ENCODE data around the gene TRIML1.

The TRIML1 gene

GRCh38 chr4:188110741-188111471, 28.3 kb upstream of the TRIML1 start:
- no peaks in the 10 kb centered on the region for H3K27me3 ChIP-seq (ENCODE audit: insufficient read depth, low read length, poor library complexity, severe bottlenecking)
- H2AFZ ChIP-seq (ENCODE audit: low read length) = no peak overlapping the region
- no peak overlapping the region for H3K4me3 ChIP-seq (ENCODE audit: low read length, poor library complexity, severe bottlenecking)
- no peak overlapping the region for H3K4me2 ChIP-seq (ENCODE audit: low read depth, low read length, poor library complexity, severe bottlenecking)
- H3K79me2 ChIP-seq (ENCODE audit: insufficient read depth, low read length) = no peaks in the 10 kb centered on the region
- no peak for TF ChIP-seq EZH2phosphoT487 (IDR thresholded peaks at IDR 0.05; ENCODE audit: borderline replicate concordance)
- no peak for TF ChIP-seq CTCF (conservative IDR thresholded peaks at IDR 0.05; ENCODE audit: low read length)
- no peaks in the 10 kb centered on the region for H3K4me1 ChIP-seq (ENCODE audit: insufficient read depth, low read length, poor library complexity, severe bottlenecking)
- peaks cover 9% of the 10 kb centered on the region; the same call in 1 of the 2 replicates for H3K9me3 ChIP-seq (ENCODE audit: insufficient read depth, low read depth, low read length)
- no peaks in the 10 kb centered on the region for H3K36me3 ChIP-seq (ENCODE audit: insufficient read depth, low read length)
- no peaks in the 10 kb centered on the region for H3K9me2 ChIP-seq (replicated peaks; ENCODE audit: low read depth, low read length)
- no peaks in the 10 kb centered on the region for H3F3A ChIP-seq (ENCODE audit: low read depth)
- no peak overlapping the region for H3K9ac ChIP-seq (ENCODE audit: low read depth, low read length, poor library complexity, severe bottlenecking)
- no peaks in the 10 kb centered on the region for H4K20me1 ChIP-seq (ENCODE audit: insufficient read depth, low read length, poor library complexity, severe bottlenecking)

DNA sequence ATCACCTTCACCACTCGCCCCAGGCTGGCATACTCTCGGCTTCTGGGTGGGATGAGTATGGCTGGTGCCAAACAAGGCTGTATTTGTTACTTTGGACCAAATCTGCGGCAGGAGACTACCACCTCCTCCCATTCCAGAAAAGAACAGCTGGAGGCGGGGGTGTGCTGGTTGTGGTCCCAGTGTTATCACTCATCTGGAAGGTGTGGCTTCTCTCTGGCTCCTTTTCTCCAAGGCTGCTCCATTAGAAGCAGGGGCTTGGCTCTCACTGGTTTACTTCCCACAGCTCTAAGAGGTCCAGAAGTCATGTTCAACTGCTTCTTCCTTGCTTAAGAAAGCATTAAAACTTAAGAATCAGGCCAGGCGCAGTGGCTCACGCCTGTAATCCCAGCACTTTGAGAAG, 27.3 kb upstream of the TRIML1 start:
- no peaks in the 10 kb centered on the region for H3K4me1 ChIP-seq (ENCODE audit: insufficient read depth, low read length, poor library complexity, severe bottlenecking)
- H3K36me3 ChIP-seq (ENCODE audit: insufficient read depth, low read length) = no peaks in the 10 kb centered on the region
- peaks cover 9% of the 10 kb centered on the region; the same call in 1 of the 2 replicates for H3K9me3 ChIP-seq (ENCODE audit: insufficient read depth, low read depth, low read length)
- H3K9me2 ChIP-seq (replicated peaks; ENCODE audit: low read depth, low read length) = no peaks in the 10 kb centered on the region
- no peaks in the 10 kb centered on the region for H3K79me2 ChIP-seq (ENCODE audit: insufficient read depth, low read length)
- TF ChIP-seq EZH2phosphoT487 (IDR thresholded peaks at IDR 0.05; ENCODE audit: borderline replicate concordance) (no peak), CTCF (conservative IDR thresholded peaks at IDR 0.05; ENCODE audit: low read length) (no peak)
- H3K9ac ChIP-seq (ENCODE audit: low read depth, low read length, poor library complexity, severe bottlenecking) = no peak overlapping the region
- no peak overlapping the region for H3K4me3 ChIP-seq (ENCODE audit: low read length, poor library complexity, severe bottlenecking)
- H3F3A ChIP-seq (ENCODE audit: low read depth) = no peaks in the 10 kb centered on the region
- H3K27me3 ChIP-seq (ENCODE audit: insufficient read depth, low read length, poor library complexity, severe bottlenecking) = no peaks in the 10 kb centered on the region
- no peaks in the 10 kb centered on the region for H4K20me1 ChIP-seq (ENCODE audit: insufficient read depth, low read length, poor library complexity, severe bottlenecking)
- H2AFZ ChIP-seq (ENCODE audit: low read length) = no peak overlapping the region
- H3K4me2 ChIP-seq (ENCODE audit: low read depth, low read length, poor library complexity, severe bottlenecking) = no peak overlapping the region

DNA sequence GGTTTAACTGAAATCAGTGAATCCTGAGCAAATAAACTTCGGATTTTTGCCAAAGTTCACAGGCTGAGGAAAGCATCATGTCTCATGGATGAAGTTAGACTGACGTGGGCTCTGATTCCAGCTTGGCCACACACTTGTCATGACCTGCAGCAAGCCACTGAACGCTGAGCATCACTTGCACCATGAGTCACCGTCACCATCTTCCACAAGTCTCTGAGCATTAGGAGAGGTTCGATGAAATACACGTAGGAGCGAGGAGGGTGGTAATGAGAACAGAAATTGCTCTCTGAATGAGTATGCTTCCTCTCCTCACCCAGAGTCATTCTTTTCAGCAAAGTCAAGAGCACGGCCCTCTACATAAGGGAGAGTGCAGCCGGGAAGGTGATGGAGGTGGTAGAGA, 26.1 kb upstream of the TRIML1 start:
- no peaks in the 10 kb centered on the region for H3F3A ChIP-seq (ENCODE audit: low read depth)
- no peak overlapping the region for H2AFZ ChIP-seq (ENCODE audit: low read length)
- TF ChIP-seq EZH2phosphoT487 (IDR thresholded peaks at IDR 0.05; ENCODE audit: borderline replicate concordance) = no peak
- no peak for TF ChIP-seq CTCF (conservative IDR thresholded peaks at IDR 0.05; ENCODE audit: low read length)
- no peaks in the 10 kb centered on the region for H3K4me1 ChIP-seq (ENCODE audit: insufficient read depth, low read length, poor library complexity, severe bottlenecking)
- H3K9me3 ChIP-seq (ENCODE audit: insufficient read depth, low read depth, low read length) = peaks cover 12% of the 10 kb centered on the region; the same call in 1 of the 2 replicates
- H3K4me2 ChIP-seq (ENCODE audit: low read depth, low read length, poor library complexity, severe bottlenecking) = no peak overlapping the region
- no peaks in the 10 kb centered on the region for H3K36me3 ChIP-seq (ENCODE audit: insufficient read depth, low read length)
- H4K20me1 ChIP-seq (ENCODE audit: insufficient read depth, low read length, poor library complexity, severe bottlenecking) = no peaks in the 10 kb centered on the region
- H3K9me2 ChIP-seq (replicated peaks; ENCODE audit: low read depth, low read length) = no peaks in the 10 kb centered on the region
- H3K27me3 ChIP-seq (ENCODE audit: insufficient read depth, low read length, poor library complexity, severe bottlenecking) = no peaks in the 10 kb centered on the region
- H3K79me2 ChIP-seq (ENCODE audit: insufficient read depth, low read length) = no peaks in the 10 kb centered on the region
- no peak overlapping the region for H3K4me3 ChIP-seq (ENCODE audit: low read length, poor library complexity, severe bottlenecking)
- H3K9ac ChIP-seq (ENCODE audit: low read depth, low read length, poor library complexity, severe bottlenecking) = no peak overlapping the region
